ENCODE measurements around the gene LMAN2. TPM values are rescaled to one million over a fixed set of nuclear protein-coding genes. Genes with fewer than 3 reads are reported as not detected.

Gene LMAN2
- total and polyA plus RNA-seq, 2 experiments from 2014 or later: 153 to 227 TPM

DNA sequence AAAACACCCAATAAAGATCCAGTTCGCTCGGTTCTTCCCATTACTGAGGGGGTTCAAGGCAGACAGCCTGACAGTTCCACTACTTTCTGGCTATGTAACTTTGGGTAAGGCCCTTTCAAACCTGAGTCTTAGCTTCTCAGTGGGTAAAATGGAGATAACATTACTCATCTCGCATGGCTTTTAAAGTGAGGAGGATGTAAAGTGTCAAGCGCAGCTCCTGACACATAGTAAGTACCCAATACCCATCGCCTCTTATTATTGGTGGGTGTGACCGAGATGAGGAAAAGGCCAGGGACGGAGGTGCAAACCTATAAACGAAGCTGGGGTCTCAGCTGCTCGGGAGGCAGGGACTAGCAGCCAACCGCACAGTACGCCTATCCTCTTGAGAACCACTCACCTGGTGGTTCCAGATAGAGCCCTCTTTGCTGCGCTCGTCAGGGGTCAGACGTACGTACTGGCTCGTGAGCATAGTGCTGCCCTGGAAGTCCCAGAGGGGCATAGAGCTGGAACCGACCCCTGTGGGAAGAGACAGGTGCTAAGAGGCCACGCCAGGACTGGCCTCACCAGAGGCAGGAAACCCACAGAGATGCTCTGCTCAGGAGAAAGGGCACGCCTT, 584 bp downstream of the LMAN2 start:
- Histone ChIP-seq H3K9me2 (ENCODE audit: insufficient read depth) (peaks cover 4% of the 10 kb centered on the region; the same call in 1 of the 2 replicates), H3K4me1 (ENCODE audit: insufficient read depth) (peaks cover 6% of the 10 kb centered on the region), H2AFZ (peak overlapping the region; percentile 17), H3F3A (replicated peaks; ENCODE audit: low read depth) (0 out of 2 replicates have a peak, but pooled peaks cover 6% of the 10 kb centered on the region), H3K27ac (ENCODE audit: low read depth) (peak overlapping the region; percentile 96), H3K36me3 (ENCODE audit: insufficient read depth) (peaks cover 13% of the 10 kb centered on the region; the same call in 1 of the 2 replicates), H4K20me1 (replicated peaks; ENCODE audit: insufficient read depth) (peaks cover 22% of the 10 kb centered on the region), H3K4me3 (peak overlapping the region; percentile 99), H3K27me3 (ENCODE audit: insufficient read depth) (no peaks in the 10 kb centered on the region; the same call in 1 of the 2 replicates), H3K79me2 (replicated peaks; ENCODE audit: insufficient read depth) (peaks cover 55% of the 10 kb centered on the region), H3K4me2 (peak overlapping the region; percentile 97)
- DNase-seq (ENCODE audit: low spot score) (no peak), ATAC-seq (peak; percentile 10; the same call in 2 of the 3 replicates)
- H3K9me3 Mint-ChIP-seq: no peaks in the 10 kb centered on the region
- peaks cover 22% of the 10 kb centered on the region for H3K4me1 Mint-ChIP-seq
- H3K27me3 Mint-ChIP-seq (ENCODE audit: insufficient read depth, low read depth, poor library complexity): peaks cover 11% of the 10 kb centered on the region
- peak overlapping the region; percentile 100 for H3K27ac Mint-ChIP-seq
- H3K4me3 Mint-ChIP-seq: peak overlapping the region; percentile 99
- TF ChIP-seq JUNB (IDR thresholded peaks at IDR 0.05; ENCODE audit: unreplicated experiment): no peak
- no peak for TF ChIP-seq POLR2AphosphoS5 (IDR thresholded peaks at IDR 0.05; ENCODE audit: low read depth)
- TF ChIP-seq, protein P1, sequence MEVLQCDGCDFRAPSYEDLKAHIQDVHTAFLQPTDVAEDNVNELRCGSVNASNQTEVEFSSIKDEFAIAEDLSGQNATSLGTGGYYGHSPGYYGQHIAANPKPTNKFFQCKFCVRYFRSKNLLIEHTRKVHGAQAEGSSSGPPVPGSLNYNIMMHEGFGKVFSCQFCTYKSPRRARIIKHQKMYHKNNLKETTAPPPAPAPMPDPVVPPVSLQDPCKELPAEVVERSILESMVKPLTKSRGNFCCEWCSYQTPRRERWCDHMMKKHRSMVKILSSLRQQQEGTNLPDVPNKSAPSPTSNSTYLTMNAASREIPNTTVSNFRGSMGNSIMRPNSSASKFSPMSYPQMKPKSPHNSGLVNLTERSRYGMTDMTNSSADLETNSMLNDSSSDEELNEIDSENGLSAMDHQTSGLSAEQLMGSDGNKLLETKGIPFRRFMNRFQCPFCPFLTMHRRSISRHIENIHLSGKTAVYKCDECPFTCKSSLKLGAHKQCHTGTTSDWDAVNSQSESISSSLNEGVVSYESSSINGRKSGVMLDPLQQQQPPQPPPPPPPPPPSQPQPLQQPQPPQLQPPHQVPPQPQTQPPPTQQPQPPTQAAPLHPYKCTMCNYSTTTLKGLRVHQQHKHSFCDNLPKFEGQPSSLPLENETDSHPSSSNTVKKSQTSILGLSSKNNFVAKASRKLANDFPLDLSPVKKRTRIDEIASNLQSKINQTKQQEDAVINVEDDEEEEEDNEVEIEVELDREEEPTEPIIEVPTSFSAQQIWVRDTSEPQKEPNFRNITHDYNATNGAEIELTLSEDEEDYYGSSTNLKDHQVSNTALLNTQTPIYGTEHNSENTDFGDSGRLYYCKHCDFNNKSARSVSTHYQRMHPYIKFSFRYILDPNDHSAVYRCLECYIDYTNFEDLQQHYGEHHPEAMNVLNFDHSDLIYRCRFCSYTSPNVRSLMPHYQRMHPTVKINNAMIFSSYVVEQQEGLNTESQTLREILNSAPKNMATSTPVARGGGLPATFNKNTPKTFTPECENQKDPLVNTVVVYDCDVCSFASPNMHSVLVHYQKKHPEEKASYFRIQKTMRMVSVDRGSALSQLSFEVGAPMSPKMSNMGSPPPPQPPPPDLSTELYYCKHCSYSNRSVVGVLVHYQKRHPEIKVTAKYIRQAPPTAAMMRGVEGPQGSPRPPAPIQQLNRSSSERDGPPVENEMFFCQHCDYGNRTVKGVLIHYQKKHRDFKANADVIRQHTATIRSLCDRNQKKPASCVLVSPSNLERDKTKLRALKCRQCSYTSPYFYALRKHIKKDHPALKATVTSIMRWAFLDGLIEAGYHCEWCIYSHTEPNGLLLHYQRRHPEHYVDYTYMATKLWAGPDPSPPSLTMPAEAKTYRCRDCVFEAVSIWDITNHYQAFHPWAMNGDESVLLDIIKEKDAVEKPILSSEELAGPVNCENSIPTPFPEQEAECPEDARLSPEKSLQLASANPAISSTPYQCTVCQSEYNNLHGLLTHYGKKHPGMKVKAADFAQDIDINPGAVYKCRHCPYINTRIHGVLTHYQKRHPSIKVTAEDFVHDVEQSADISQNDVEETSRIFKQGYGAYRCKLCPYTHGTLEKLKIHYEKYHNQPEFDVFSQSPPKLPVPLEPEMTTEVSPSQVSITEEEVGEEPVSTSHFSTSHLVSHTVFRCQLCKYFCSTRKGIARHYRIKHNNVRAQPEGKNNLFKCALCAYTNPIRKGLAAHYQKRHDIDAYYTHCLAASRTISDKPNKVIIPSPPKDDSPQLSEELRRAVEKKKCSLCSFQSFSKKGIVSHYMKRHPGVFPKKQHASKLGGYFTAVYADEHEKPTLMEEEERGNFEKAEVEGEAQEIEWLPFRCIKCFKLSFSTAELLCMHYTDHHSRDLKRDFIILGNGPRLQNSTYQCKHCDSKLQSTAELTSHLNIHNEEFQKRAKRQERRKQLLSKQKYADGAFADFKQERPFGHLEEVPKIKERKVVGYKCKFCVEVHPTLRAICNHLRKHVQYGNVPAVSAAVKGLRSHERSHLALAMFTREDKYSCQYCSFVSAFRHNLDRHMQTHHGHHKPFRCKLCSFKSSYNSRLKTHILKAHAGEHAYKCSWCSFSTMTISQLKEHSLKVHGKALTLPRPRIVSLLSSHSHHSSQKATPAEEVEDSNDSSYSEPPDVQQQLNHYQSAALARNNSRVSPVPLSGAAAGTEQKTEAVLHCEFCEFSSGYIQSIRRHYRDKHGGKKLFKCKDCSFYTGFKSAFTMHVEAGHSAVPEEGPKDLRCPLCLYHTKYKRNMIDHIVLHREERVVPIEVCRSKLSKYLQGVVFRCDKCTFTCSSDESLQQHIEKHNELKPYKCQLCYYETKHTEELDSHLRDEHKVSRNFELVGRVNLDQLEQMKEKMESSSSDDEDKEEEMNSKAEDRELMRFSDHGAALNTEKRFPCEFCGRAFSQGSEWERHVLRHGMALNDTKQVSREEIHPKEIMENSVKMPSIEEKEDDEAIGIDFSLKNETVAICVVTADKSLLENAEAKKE (CRISPR knock-in tag; IDR thresholded peaks at IDR 0.05): no peak
- no peak for TF ChIP-seq EZH2phosphoT487 (IDR thresholded peaks at IDR 0.05; ENCODE audit: unreplicated experiment)
- no peak for TF ChIP-seq NANOG (IDR thresholded peaks at IDR 0.05; ENCODE audit: borderline replicate concordance)
- no peak for TF ChIP-seq ZNF331 (CRISPR knock-in tag; IDR thresholded peaks at IDR 0.05; ENCODE audit: low read depth)
- TF ChIP-seq, protein P2, sequence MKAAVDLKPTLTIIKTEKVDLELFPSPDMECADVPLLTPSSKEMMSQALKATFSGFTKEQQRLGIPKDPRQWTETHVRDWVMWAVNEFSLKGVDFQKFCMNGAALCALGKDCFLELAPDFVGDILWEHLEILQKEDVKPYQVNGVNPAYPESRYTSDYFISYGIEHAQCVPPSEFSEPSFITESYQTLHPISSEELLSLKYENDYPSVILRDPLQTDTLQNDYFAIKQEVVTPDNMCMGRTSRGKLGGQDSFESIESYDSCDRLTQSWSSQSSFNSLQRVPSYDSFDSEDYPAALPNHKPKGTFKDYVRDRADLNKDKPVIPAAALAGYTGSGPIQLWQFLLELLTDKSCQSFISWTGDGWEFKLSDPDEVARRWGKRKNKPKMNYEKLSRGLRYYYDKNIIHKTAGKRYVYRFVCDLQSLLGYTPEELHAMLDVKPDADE (IDR thresholded peaks at IDR 0.05): no peak
- TF ChIP-seq, protein P3, sequence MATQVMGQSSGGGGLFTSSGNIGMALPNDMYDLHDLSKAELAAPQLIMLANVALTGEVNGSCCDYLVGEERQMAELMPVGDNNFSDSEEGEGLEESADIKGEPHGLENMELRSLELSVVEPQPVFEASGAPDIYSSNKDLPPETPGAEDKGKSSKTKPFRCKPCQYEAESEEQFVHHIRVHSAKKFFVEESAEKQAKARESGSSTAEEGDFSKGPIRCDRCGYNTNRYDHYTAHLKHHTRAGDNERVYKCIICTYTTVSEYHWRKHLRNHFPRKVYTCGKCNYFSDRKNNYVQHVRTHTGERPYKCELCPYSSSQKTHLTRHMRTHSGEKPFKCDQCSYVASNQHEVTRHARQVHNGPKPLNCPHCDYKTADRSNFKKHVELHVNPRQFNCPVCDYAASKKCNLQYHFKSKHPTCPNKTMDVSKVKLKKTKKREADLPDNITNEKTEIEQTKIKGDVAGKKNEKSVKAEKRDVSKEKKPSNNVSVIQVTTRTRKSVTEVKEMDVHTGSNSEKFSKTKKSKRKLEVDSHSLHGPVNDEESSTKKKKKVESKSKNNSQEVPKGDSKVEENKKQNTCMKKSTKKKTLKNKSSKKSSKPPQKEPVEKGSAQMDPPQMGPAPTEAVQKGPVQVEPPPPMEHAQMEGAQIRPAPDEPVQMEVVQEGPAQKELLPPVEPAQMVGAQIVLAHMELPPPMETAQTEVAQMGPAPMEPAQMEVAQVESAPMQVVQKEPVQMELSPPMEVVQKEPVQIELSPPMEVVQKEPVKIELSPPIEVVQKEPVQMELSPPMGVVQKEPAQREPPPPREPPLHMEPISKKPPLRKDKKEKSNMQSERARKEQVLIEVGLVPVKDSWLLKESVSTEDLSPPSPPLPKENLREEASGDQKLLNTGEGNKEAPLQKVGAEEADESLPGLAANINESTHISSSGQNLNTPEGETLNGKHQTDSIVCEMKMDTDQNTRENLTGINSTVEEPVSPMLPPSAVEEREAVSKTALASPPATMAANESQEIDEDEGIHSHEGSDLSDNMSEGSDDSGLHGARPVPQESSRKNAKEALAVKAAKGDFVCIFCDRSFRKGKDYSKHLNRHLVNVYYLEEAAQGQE (IDR thresholded peaks at IDR 0.05; ENCODE audit: unreplicated experiment): no peak
- no peak for TF ChIP-seq STAT1 (IDR thresholded peaks at IDR 0.05; ENCODE audit: unreplicated experiment)
- TF ChIP-seq EZH2 (IDR thresholded peaks at IDR 0.05; ENCODE audit: low read depth, unreplicated experiment): no peak
- no peak for TF ChIP-seq CREB1 (CRISPR knock-in tag; IDR thresholded peaks at IDR 0.05; ENCODE audit: low read depth)
- no peak for TF ChIP-seq ZNF114 (CRISPR knock-in tag; IDR thresholded peaks at IDR 0.05)
- TF ChIP-seq, protein P4, sequence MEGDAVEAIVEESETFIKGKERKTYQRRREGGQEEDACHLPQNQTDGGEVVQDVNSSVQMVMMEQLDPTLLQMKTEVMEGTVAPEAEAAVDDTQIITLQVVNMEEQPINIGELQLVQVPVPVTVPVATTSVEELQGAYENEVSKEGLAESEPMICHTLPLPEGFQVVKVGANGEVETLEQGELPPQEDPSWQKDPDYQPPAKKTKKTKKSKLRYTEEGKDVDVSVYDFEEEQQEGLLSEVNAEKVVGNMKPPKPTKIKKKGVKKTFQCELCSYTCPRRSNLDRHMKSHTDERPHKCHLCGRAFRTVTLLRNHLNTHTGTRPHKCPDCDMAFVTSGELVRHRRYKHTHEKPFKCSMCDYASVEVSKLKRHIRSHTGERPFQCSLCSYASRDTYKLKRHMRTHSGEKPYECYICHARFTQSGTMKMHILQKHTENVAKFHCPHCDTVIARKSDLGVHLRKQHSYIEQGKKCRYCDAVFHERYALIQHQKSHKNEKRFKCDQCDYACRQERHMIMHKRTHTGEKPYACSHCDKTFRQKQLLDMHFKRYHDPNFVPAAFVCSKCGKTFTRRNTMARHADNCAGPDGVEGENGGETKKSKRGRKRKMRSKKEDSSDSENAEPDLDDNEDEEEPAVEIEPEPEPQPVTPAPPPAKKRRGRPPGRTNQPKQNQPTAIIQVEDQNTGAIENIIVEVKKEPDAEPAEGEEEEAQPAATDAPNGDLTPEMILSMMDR (conservative IDR thresholded peaks at IDR 0.05; ENCODE audit: low read depth in 2 of 2): no peak
- H3K36me3 Mint-ChIP-seq (ENCODE audit: low read depth): peaks cover 14% of the 10 kb centered on the region

All from GM23338 (cell line).